Measurements from ENCODE around the gene PDS5A. TPM values are rescaled to one million over a fixed set of nuclear protein-coding genes. Genes with fewer than 3 reads are reported as not detected.

Gene PDS5A
- total and polyA plus RNA-seq, 9 of the 15 experiments (the other 6 are each of a cell fraction or from before 2014, with no cell fraction given) = 16.4 to 85.4 (median 70.0) TPM

DNA sequence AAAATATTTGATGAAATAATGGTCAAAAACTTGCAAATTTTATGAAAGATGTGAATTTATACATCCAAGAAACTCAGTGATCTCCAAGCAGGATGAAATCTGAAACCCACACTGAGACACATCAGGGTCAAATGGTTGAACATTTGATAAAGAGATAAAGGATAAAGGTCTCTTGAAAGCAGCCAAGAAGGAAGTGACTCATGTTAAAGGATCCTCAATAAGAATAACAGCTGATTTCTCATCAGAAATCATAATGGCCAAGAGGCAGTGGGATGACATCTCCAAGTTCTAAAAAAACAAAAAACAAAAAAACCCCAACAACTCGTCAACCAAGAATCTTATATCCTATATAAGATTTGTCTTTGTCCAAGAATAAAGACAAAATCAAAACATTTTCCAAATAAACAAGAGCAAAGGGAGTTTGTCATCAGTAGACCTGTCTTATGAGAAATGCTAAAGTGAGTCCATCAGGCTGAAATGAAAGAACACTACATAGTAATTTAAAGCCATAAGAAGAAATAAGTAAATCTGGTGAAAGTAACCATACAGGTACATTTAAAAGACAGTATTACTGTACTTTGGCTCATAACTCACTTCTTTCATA, 121.7 kb downstream of the PDS5A start:
- ChIA-PET CTCF (ENCODE audit: low intra/inter-chr PET ratio) (no interaction called here), POLR2A (interaction anchor here (1.3 kb wide), 1 partner anchor 15 kb away, joined by 4 read pairs; no protein-coding TSS in a partner anchor)
- Histone ChIP-seq H3K4me2 (ENCODE audit: insufficient read depth, low read length) (no peak overlapping the region), H3K9ac (ENCODE audit: insufficient read depth in 1 of 2, low read depth in 2 of 2, low read length in 2 of 2) (no peak overlapping the region), H3K79me2 (ENCODE audit: control insufficient read depth, insufficient read depth, low read length) (no peaks in the 10 kb centered on the region), H3K9me3 (replicated peaks; ENCODE audit: control insufficient read depth, insufficient read depth, low read depth, low read length) (0 out of 2 replicates have a peak, but pooled peaks cover 3% of the 10 kb centered on the region), H3K9me1 (ENCODE audit: control insufficient read depth, insufficient read depth, low read length) (no peaks in the 10 kb centered on the region), H3K36me3 (ENCODE audit: control insufficient read depth, insufficient read depth, low read length) (peaks cover 66% of the 10 kb centered on the region; the same call in 2 of the 3 replicates), H3K4me1 (replicated peaks in 1 of 2; ENCODE audit: control insufficient read depth in 2 of 2, insufficient read depth in 2 of 2, low read length in 2 of 2) (no peaks in the 10 kb centered on the region), H4K20me1 (replicated peaks; ENCODE audit: control insufficient read depth, insufficient read depth, low read length) (no peaks in the 10 kb centered on the region), H3K27ac (ENCODE audit: extremely low read depth, low read depth, low read length) (no peak overlapping the region), H3K27me3 (ENCODE audit: control insufficient read depth in 2 of 2, insufficient read depth in 2 of 2, low read length in 2 of 2) (no peaks in the 10 kb centered on the region), H3K4me3 (no peak overlapping the region), H2AFZ (ENCODE audit: low read depth, low read length) (no peak overlapping the region)
- in situ Hi-C loops (cut with MboI) = no loop called here
- intact Hi-C loops (cut with micrococcal nuclease) = no loop called here
- WGBS (ENCODE audit: insufficient coverage, low coverage, missing lambda C conversion rate) = 86% methylated on average over 1 of the region's 1 CpG
- no peak for ATAC-seq
- no peak for FAIRE-seq
- no TSS peak for BruUV-seq (replicated peaks)
- peak in 3 of 4 experiments; percentile 4 to 15 (median 6) for DNase-seq (ENCODE audit: extremely low read depth in 1 of 4, low spot score in 3 of 4)
- 0 out of 2 replicates have a peak, but pooled peaks have one; percentile 23 for TF ChIP-seq CBFA2T3 (IDR thresholded peaks at IDR 0.05)
- TF ChIP-seq, protein P1, sequence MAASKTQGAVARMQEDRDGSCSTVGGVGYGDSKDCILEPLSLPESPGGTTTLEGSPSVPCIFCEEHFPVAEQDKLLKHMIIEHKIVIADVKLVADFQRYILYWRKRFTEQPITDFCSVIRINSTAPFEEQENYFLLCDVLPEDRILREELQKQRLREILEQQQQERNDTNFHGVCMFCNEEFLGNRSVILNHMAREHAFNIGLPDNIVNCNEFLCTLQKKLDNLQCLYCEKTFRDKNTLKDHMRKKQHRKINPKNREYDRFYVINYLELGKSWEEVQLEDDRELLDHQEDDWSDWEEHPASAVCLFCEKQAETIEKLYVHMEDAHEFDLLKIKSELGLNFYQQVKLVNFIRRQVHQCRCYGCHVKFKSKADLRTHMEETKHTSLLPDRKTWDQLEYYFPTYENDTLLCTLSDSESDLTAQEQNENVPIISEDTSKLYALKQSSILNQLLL (CRISPR knock-in tag; IDR thresholded peaks at IDR 0.05; ENCODE audit: borderline replicate concordance) = no peak
- no peak for TF ChIP-seq RB1 (IDR thresholded peaks at IDR 0.05; ENCODE audit: low read depth)
- TF ChIP-seq TRIM24 (IDR thresholded peaks at IDR 0.05) = peak; percentile 80 to 89
- peak; percentile 54 for TF ChIP-seq DACH1 (IDR thresholded peaks at IDR 0.05; ENCODE audit: partially characterized antibody)
- TF ChIP-seq AFF1 (IDR thresholded peaks at IDR 0.05; ENCODE audit: low read depth in 1 of 2, partially characterized antibody in 2 of 2) = no peak
- no peak for TF ChIP-seq U2AF1 (optimal IDR thresholded peaks at IDR 0.05; ENCODE audit: low read depth, low read length)
- peak; percentile 24; the same call in 1 of the 2 replicates for TF ChIP-seq GATA2 (CRISPR knock-in tag; IDR thresholded peaks at IDR 0.05)
- TF ChIP-seq EP300 (IDR thresholded peaks at IDR 0.05; ENCODE audit: low read length) = peak; percentile 41; the same call in 1 of the 2 replicates
- peak; percentile 91 for TF ChIP-seq TRIM28 (IDR thresholded peaks at IDR 0.05)
- no peak for TF ChIP-seq ZNF133 (CRISPR knock-in tag; IDR thresholded peaks at IDR 0.05)
- no peak for TF ChIP-seq E2F4 (CRISPR knock-in tag; IDR thresholded peaks at IDR 0.05; ENCODE audit: low read depth)
- TF ChIP-seq ZNF12 (CRISPR knock-in tag; IDR thresholded peaks at IDR 0.05) = no peak
- TF ChIP-seq DPF2 (IDR thresholded peaks at IDR 0.05) = peak; percentile 63
- no peak for TF ChIP-seq ZNF263 (CRISPR knock-in tag; IDR thresholded peaks at IDR 0.05; ENCODE audit: borderline replicate concordance)
- TF ChIP-seq ZNF699 (CRISPR knock-in tag; IDR thresholded peaks at IDR 0.05; ENCODE audit: insufficient replicate concordance) = no peak
- no peak for TF ChIP-seq SIRT6 (IDR thresholded peaks at IDR 0.05; ENCODE audit: low read depth, low read length)
- no peak for TF ChIP-seq PML (IDR thresholded peaks at IDR 0.05; ENCODE audit: low read length)

Measured in K562 (cell line).